ELR (cell line): ENCODE results near the gene ESF1.
A peak's percentile ranks its signal among the peaks of the same experiment; 100 is the strongest.
"Not testable (repeated sequence)": the region's sequence is repeated elsewhere in the genome, so short reads cannot be mapped to it uniquely, and the experiment has no call there.

ENCODE experiments used
- DNase-seq: peaks from one replicate; pipeline ENCODE4 v3.0.0-alpha.2; 2015; ENCODE audit warnings: low read depth

Gene ESF1

GRCh38 chr20:13739731-13740649, 44.7 kb downstream of the ESF1 start:
- DNase-seq: no peak

- not testable (repeated sequence) for DNase-seq
These were observed 46.5 kb downstream of the ESF1 start for GRCh38 chr20:13738187-13738586.

GRCh38 chr20:13736436-13737191, 48.1 kb downstream of the ESF1 start:
- peak; percentile 1 for DNase-seq

- no peak for DNase-seq
These were observed 48.9 kb downstream of the ESF1 start for GRCh38 chr20:13735826-13736225.

- DNase-seq: no peak
These were observed 61.7 kb downstream of the ESF1 start for GRCh38 chr20:13723011-13723410.

GRCh38 chr20:13718171-13718570, 66.5 kb downstream of the ESF1 start:
- DNase-seq: no peak

- DNase-seq: no peak
These were observed 67.1 kb downstream of the ESF1 start for GRCh38 chr20:13717631-13718044.

GRCh38 chr20:13715171-13715570, 69.5 kb downstream of the ESF1 start:
- no peak for DNase-seq

- DNase-seq: no peak
These were observed 76.5 kb downstream of the ESF1 start for GRCh38 chr20:13708234-13708633.

- DNase-seq: no peak
These were observed 81.5 kb downstream of the ESF1 start for GRCh38 chr20:13703265-13703664.

GRCh38 chr20:13701486-13701885, 83.2 kb downstream of the ESF1 start:
- DNase-seq: no peak

- no peak for DNase-seq
These were observed 84.0 kb downstream of the ESF1 start for GRCh38 chr20:13700761-13701160.

GRCh38 chr20:13694420-13695150, 90.1 kb downstream of the ESF1 start:
- DNase-seq: no peak

GRCh38 chr20:13692802-13693736, 91.7 kb downstream of the ESF1 start:
- no peak for DNase-seq

- no peak for DNase-seq
These were observed 93.8 kb downstream of the ESF1 start for GRCh38 chr20:13690943-13691342.

- DNase-seq: no peak
These were observed 96.9 kb downstream of the ESF1 start for GRCh38 chr20:13687815-13688214.

GRCh38 chr20:13685623-13686022, 99.1 kb downstream of the ESF1 start:
- no peak for DNase-seq

GRCh38 chr20:13684566-13685222, 100.0 kb downstream of the ESF1 start:
- DNase-seq: no peak

- DNase-seq: no peak
These were observed 100.9 kb downstream of the ESF1 start for GRCh38 chr20:13683833-13684232.

GRCh38 chr20:13681248-13682125, 103.2 kb downstream of the ESF1 start:
- no peak for DNase-seq
